A549 (cell line): ENCODE data around the gene PTBP1. TPM values are rescaled to one million over a fixed set of nuclear protein-coding genes. Genes with fewer than 3 reads are reported as not detected.

Experiments used
- ATAC-seq, 2 experiments: fragments of 200-7000 bp in 1 of 2; fragments of >200 bp in 1 of 2; cut with Nextera tagmentation in 1 of 2; cut with Tn5 transposase in 1 of 2; 3 replicates each; pipeline versions ENCODE4 v1.8.0 to v1.9.1; 2018 to 2020; ENCODE audit warnings: mild to moderate bottlenecking in 1 of 2, moderate library complexity in 1 of 2
- CTCF ChIA-PET: fragments of 300-600 bp; sonication (Branson Sonifier 250); formaldehyde crosslinking; extraction: SDS; loops from one replicate; lab custom pipeline; 2021; ENCODE audit warnings: antibody characterized with exemption, inconsistent platforms; lab: Yijun Ruan, JAX
- POLR2A ChIA-PET: fragments of 350-600 bp; formaldehyde crosslinking; extraction: SDS; loops from one replicate; lab custom pipeline; 2021; ENCODE audit warnings: antibody characterized with exemption, inconsistent platforms; lab: Yijun Ruan, JAX
- DNase-seq, 2 experiments: peaks; one replicate each; pipeline versions ENCODE4 v3.0.0 to v3.0.0-alpha.2; 2011 to 2016; ENCODE audit warnings: low read depth in 1 of 2, low spot score in 1 of 2
- FAIRE-seq: peaks from 2 replicates; lab custom pipeline; 2011; peaks lifted over from hg19 to GRCh38; lab: Jason Lieb, UNC
- H3K27ac ChIP-seq, 2 experiments: fragments of >200 bp; sonication (Bioruptor Twin); formaldehyde crosslinking; 3 replicates each; pipeline ENCODE4 v1.5.1; 2016 to 2017
- H3K4me1 ChIP-seq: fragments of >200 bp; sonication (Bioruptor Twin); formaldehyde crosslinking; 3 replicates; pipeline ENCODE4 v1.6.1; 2016
- H3K4me2 ChIP-seq: fragments of >200 bp; sonication (Bioruptor Twin); formaldehyde crosslinking; 3 replicates; pipeline ENCODE4 v1.6.1; 2016
- H3K4me3 ChIP-seq: fragments of >200 bp; sonication (Bioruptor Twin); formaldehyde crosslinking; 3 replicates; pipeline ENCODE4 v1.5.1; 2016
- H3K9me3 ChIP-seq: fragments of >200 bp; sonication (Bioruptor Twin); formaldehyde crosslinking; 3 replicates; pipeline ENCODE4 v1.6.1; 2016
- BHLHE40 ChIP-seq: IDR thresholded peaks from 2 replicates; pipeline ENCODE4 v1.6.1; 2012; ENCODE audit warnings: low read depth, low read length, inconsistent platforms
- CHD4 ChIP-seq: fragments of 200-600 bp; sonication (generic); IDR thresholded peaks from 2 replicates; pipeline ENCODE4 v1.6.1; 2016; ENCODE audit warnings: antibody characterized with exemption, mild to moderate bottlenecking, borderline replicate concordance
- EHF ChIP-seq: fragments of 250-450 bp; sonication (Bioruptor Pico); IDR thresholded peaks from 2 replicates; pipeline ENCODE4 v1.5.0; 2020; ENCODE audit warnings: mild to moderate bottlenecking
- FOSB ChIP-seq: fragments of 250-450 bp; sonication (Bioruptor Pico); IDR thresholded peaks from 2 replicates; pipeline ENCODE4 v1.5.0; 2020; ENCODE audit warnings: mild to moderate bottlenecking, moderate library complexity
- FOSL2 ChIP-seq, 2 experiments: fragments of 450-650 bp in 1 of 2; fragments of >200 bp in 1 of 2; sonication (Bioruptor Twin) in 1 of 2; formaldehyde crosslinking; IDR thresholded peaks; 2 replicates each; pipeline versions ENCODE4 v1.5.0 to v1.6.1; 2016 to 2020; ENCODE audit warnings: mild to moderate bottlenecking in 1 of 2, moderate library complexity in 1 of 2
- HEYL ChIP-seq: fragments of 250-450 bp; sonication (Bioruptor Pico); IDR thresholded peaks from 2 replicates; pipeline ENCODE4 v1.8.0; 2021; ENCODE audit warnings: mild to moderate bottlenecking, moderate library complexity
- HOXA7 ChIP-seq: fragments of 250-450 bp; sonication (Bioruptor Pico); IDR thresholded peaks from 2 replicates; pipeline ENCODE4 v1.5.0; 2020; ENCODE audit warnings: mild to moderate bottlenecking, moderate library complexity
- HOXB13 ChIP-seq: fragments of 250-450 bp; sonication (Bioruptor Pico); IDR thresholded peaks from 2 replicates; pipeline ENCODE4 v1.5.0; 2020; ENCODE audit warnings: low read depth, mild to moderate bottlenecking, moderate library complexity
- HOXB5 ChIP-seq: fragments of 250-450 bp; sonication (Bioruptor Pico); IDR thresholded peaks from 2 replicates; pipeline ENCODE4 v1.5.0; 2020; ENCODE audit warnings: mild to moderate bottlenecking, moderate library complexity
- JUN ChIP-seq, 2 experiments: fragments of >200 bp; sonication (Bioruptor Twin); formaldehyde crosslinking; IDR thresholded peaks; 2 replicates in 1 of 2; 3 replicates in 1 of 2; pipeline ENCODE4 v1.6.1; 2016 to 2017
- KDM1A ChIP-seq: fragments of 200-600 bp; sonication (generic); IDR thresholded peaks from 2 replicates; pipeline ENCODE4 v1.6.1; 2016; ENCODE audit warnings: low read depth, mild to moderate bottlenecking
- MAFK ChIP-seq: fragments of 450-650 bp; IDR thresholded peaks from 2 replicates; pipeline ENCODE4 v1.6.1; 2014; ENCODE audit not compliant: partially characterized antibody
- NR3C1 ChIP-seq: fragments of >200 bp; sonication (Bioruptor Twin); formaldehyde crosslinking; IDR thresholded peaks from 3 replicates; pipeline ENCODE4 v1.6.1; 2017
- SMC3 ChIP-seq: fragments of >200 bp; sonication (Bioruptor Twin); formaldehyde crosslinking; IDR thresholded peaks from 3 replicates; pipeline ENCODE4 v1.6.1; 2018; ENCODE audit warnings: inconsistent platforms
- TFCP2L1 ChIP-seq: fragments of 250-450 bp; sonication (Bioruptor Pico); IDR thresholded peaks from 2 replicates; pipeline ENCODE4 v1.5.0; 2021; ENCODE audit warnings: mild to moderate bottlenecking
- TP53 ChIP-seq: fragments of 250-450 bp; sonication (Bioruptor Pico); IDR thresholded peaks from 2 replicates; pipeline ENCODE4 v1.5.0; 2021; ENCODE audit warnings: mild to moderate bottlenecking, moderate library complexity
- ZFP36 ChIP-seq: fragments of 450-650 bp; IDR thresholded peaks from 2 replicates; pipeline ENCODE4 v1.6.1; 2014; ENCODE audit warnings: borderline replicate concordance; ENCODE audit not compliant: partially characterized antibody
- whole genome bisulfite sequencing: methylation state at CpG from one replicate; pipeline ENCODE4 v1.1.6; 2017; ENCODE audit errors: missing lambda C conversion rate; 5-methylcytosine and 5-hydroxymethylcytosine counted together
- polyA plus RNA-seq, 4 experiments: library from polyadenylated mRNA; depleted of rRNA in 3 of 4; stranded (reverse); fragments of >200 nt; fragmentation: RNase III in 1 of 4; extraction: RNeasy Plus Mini Kit Qiagen cat#74134 plus additional on column Dnase treatment in 1 of 4; gene quantifications; 2 replicates in 3 of 4; 3 replicates in 1 of 4; pipeline ENCODE4 v1.2.3, GENCODE V29; 2011 to 2017
- TF ChIP-seq, protein P1 (sequence below): IDR thresholded peaks from 2 replicates; pipeline ENCODE4 v1.6.1; 2012
- TF ChIP-seq, protein P2 (sequence below): IDR thresholded peaks from 2 replicates; pipeline ENCODE4 v1.6.1; 2012
- TF ChIP-seq, protein P3 (sequence below): IDR thresholded peaks from 2 replicates; pipeline ENCODE4 v1.6.1; 2012; ENCODE audit warnings: low read depth, borderline replicate concordance
- TF ChIP-seq, protein P4 (sequence below): fragments of >200 bp; sonication (Bioruptor Twin); formaldehyde crosslinking; IDR thresholded peaks from 3 replicates; pipeline ENCODE4 v1.6.1; 2016

The PTBP1 gene
- polyA plus RNA-seq, 2 of the 4 experiments (the other 2 are of a cell fraction), result 144 to 264 TPM

DNA sequence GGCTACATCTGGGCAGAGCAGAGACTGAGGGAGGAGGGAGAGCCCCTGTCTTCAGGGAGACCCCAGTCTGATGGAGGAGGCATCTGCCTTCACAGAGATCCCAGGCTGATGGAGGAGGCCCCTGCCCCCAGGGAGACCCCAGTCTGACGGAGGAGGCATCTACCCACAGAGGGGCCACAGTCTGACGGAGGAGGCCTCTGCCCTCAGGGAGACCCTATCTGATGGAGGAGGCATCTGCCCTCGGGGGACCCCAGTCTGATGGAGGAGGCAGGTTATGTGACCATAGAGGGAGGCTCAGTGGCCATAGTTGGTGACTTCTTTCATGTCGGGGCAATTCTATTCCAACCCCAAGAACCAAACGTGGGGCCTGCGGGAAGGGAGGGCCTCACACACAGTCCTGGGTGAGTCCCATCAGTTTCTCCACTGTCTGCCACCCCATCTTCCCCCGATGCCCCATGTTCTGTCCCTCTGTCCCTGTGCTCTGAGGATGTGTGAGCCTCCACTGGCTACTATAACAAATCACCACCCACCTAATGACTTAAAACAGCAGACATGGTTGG is 32.0 kb upstream of the PTBP1 start:
- peak in 1 of 2 experiments; percentile 42 for DNase-seq
- peak; percentile 14 to 20; a peak in 4 of 6 replicates for ATAC-seq
- POLR2A ChIA-PET, result interaction anchor here (3.1 kb wide), 1 partner anchor 13 kb away, joined by 15 read pairs; no protein-coding TSS in a partner anchor
- CTCF ChIA-PET, result no interaction called here
- FAIRE-seq, result no peak
- no peak for TF ChIP-seq CHD4
- TF ChIP-seq, protein P1, sequence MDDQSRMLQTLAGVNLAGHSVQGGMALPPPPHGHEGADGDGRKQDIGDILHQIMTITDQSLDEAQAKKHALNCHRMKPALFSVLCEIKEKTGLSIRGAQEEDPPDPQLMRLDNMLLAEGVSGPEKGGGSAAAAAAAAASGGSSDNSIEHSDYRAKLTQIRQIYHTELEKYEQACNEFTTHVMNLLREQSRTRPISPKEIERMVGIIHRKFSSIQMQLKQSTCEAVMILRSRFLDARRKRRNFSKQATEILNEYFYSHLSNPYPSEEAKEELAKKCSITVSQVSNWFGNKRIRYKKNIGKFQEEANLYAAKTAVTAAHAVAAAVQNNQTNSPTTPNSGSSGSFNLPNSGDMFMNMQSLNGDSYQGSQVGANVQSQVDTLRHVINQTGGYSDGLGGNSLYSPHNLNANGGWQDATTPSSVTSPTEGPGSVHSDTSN, result no peak
- TF ChIP-seq HEYL (CRISPR knock-in tag), result no peak
- no peak for TF ChIP-seq NR3C1
- TF ChIP-seq HOXB5 (CRISPR knock-in tag), result peak; percentile 71; the same call in 1 of the 2 replicates
- TF ChIP-seq FOSB (CRISPR knock-in tag), result peak; percentile 92
- TF ChIP-seq EHF (CRISPR knock-in tag), result peak; percentile 53; the same call in 1 of the 2 replicates
- 0 out of 2 replicates have a peak, but pooled peaks have one; percentile 24 for TF ChIP-seq HOXB13 (CRISPR knock-in tag)
- peak; percentile 99 for TF ChIP-seq ZFP36
- no peak for TF ChIP-seq TP53
- TF ChIP-seq TFCP2L1 (CRISPR knock-in tag), result peak; percentile 92
- peak; percentile 47 to 52; a peak in 2 of 5 replicates for TF ChIP-seq JUN (IDR thresholded peaks at IDR 0.05)
- peak; percentile 81 for TF ChIP-seq HOXA7
- Histone ChIP-seq H3K4me3 (no peak overlapping the region), H3K9me3 (no peaks in the 10 kb centered on the region), H3K27ac (peak overlapping the region in 1 of 2 experiments; percentile 89; a peak in 3 of 6 replicates), H3K4me1 (peaks cover 11% of the 10 kb centered on the region; the same call in 2 of the 3 replicates), H3K4me2 (no peak overlapping the region)
- 89% methylated on average over 6 of the region's 7 CpGs for WGBS

DNA sequence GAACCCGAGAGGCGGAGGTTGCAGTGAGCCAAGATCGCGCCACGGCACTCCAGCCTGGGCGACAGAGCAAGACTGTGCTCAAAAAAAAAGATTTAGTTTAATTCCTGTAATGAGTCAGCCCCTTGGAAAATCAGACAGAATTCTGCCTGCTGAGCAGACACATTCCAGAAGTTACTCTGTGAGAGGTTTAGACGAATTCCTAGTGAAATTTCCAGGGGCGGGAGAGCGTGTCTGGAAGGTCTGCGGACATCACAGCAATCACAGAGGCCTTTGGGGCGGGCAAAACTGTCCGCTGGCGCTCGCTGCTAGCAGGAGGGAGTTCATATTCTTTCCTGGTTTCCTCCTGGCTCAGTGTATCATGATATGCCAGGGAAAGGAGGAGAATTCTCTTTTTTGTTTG is 28.8 kb upstream of the PTBP1 start:
- 32% methylated on average over 14 of the region's 14 CpGs for WGBS
- FAIRE-seq, result no peak
- CTCF ChIA-PET, result interaction anchor here (1.6 to 3.1 kb wide), 2 partner anchors 16 to 59 kb away, joined by 10 to 18 read pairs; partner anchors contain the start of gene AZU1
- POLR2A ChIA-PET, result interaction anchor here (2.4 kb wide), 1 partner anchor 16 kb away, joined by 15 read pairs; no protein-coding TSS in a partner anchor
- peak; percentile 31 to 53; a peak in 4 of 6 replicates for ATAC-seq
- Histone ChIP-seq H3K4me3 (no peak overlapping the region), H3K27ac (peak overlapping the region; percentile 68 to 89), H3K9me3 (no peaks in the 10 kb centered on the region), H3K4me1 (peaks cover 18% of the 10 kb centered on the region), H3K4me2 (peak overlapping the region; percentile 42)
- peak in 1 of 2 experiments; percentile 70 for DNase-seq
- TF ChIP-seq MAFK (peak; percentile 84), ZFP36 (no peak), JUN (IDR thresholded peaks at IDR 0.05) (0 out of 5 replicates have a peak, but pooled peaks of 1 of the 2 experiments have one; percentile 12), FOSL2 (IDR thresholded peaks at IDR 0.05) (no peak), FOSL2 (CRISPR knock-in tag; IDR thresholded peaks at IDR 0.05) (peak; percentile 55)
- TF ChIP-seq, protein P2, sequence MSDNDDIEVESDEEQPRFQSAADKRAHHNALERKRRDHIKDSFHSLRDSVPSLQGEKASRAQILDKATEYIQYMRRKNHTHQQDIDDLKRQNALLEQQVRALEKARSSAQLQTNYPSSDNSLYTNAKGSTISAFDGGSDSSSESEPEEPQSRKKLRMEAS, result peak; percentile 43; the same call in 1 of the 2 replicates
- TF ChIP-seq, protein P3, sequence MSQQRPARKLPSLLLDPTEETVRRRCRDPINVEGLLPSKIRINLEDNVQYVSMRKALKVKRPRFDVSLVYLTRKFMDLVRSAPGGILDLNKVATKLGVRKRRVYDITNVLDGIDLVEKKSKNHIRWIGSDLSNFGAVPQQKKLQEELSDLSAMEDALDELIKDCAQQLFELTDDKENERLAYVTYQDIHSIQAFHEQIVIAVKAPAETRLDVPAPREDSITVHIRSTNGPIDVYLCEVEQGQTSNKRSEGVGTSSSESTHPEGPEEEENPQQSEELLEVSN, result peak; percentile 29; the same call in 1 of the 2 replicates

DNA sequence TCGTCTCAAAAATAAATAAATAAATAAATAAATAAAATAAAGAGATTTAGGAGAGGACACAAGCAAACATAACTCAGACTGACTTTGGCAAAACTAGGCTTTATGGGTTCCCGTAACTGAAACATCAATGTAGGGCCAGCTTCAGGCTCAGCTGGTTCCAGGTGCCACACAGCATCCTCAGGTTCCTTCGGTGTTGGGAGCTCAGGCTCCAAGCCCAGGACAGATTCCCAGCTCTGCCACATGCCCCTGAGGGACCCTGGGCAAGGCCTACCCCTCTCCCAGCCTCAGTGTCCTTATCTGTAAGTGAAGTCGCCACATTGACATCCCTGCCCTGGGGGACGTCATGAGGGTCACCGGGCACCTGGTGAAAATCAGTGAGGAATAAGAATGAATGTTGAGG is 27.6 kb upstream of the PTBP1 start:
- TF ChIP-seq, protein P2, result no peak
- TF ChIP-seq KDM1A (no peak), HOXA7 (no peak), SMC3 (no peak), BHLHE40 (no peak)
- TF ChIP-seq, protein P4, sequence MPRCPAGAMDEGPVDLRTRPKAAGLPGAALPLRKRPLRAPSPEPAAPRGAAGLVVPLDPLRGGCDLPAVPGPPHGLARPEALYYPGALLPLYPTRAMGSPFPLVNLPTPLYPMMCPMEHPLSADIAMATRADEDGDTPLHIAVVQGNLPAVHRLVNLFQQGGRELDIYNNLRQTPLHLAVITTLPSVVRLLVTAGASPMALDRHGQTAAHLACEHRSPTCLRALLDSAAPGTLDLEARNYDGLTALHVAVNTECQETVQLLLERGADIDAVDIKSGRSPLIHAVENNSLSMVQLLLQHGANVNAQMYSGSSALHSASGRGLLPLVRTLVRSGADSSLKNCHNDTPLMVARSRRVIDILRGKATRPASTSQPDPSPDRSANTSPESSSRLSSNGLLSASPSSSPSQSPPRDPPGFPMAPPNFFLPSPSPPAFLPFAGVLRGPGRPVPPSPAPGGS, result no peak
- Histone ChIP-seq H3K4me1 (peaks cover 18% of the 10 kb centered on the region), H3K27ac (peak overlapping the region in 1 of 2 experiments; percentile 89; a peak in 5 of 6 replicates), H3K4me2 (no peak overlapping the region), H3K4me3 (no peak overlapping the region), H3K9me3 (no peaks in the 10 kb centered on the region)
- POLR2A ChIA-PET, result interaction anchor here (0.6 to 2.4 kb wide), 2 partner anchors 17 to 27 kb away, joined by 3 to 15 read pairs; no protein-coding TSS in a partner anchor
- WGBS, result 88% methylated on average over 6 of the region's 6 CpGs
- no peak for ATAC-seq
- CTCF ChIA-PET, result interaction anchor here (0.7 to 3.1 kb wide), 16 partner anchors 9 to 214 kb away, joined by 3 to 18 read pairs (median 4); partner anchors contain the start of genes AZU1 and WDR18
- no peak for DNase-seq
- FAIRE-seq, result no peak
